T1000 (cell line): ENCODE data around the gene SETD5.
A peak's percentile ranks its signal among the peaks of the same experiment; 100 is the strongest.

Source experiments
- DNase-seq: peaks from one replicate; lab custom pipeline; 2025; ENCODE audit warnings: mixed read lengths; lab: John Stamatoyannopoulos, UW

SETD5 gene

DNA sequence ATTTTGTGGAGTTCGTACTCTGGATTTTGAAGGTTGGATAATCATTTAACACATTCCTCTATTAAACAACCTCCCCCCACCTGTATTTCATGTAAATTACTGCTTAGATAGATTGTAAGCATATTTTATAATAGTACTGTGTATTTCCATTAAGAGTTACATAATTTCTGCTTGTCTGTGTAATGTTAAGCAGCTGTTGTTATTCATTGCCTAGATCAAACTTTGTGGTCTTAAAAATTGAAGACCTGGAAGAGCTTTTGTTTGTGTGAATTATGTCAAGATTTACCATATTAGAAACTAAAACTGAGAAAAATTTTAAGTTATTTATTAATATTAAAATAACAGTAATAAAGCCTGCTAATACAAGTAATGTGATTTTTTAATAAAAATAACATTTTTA is 11.1 kb downstream of the SETD5 start:
- no peak for DNase-seq

DNA sequence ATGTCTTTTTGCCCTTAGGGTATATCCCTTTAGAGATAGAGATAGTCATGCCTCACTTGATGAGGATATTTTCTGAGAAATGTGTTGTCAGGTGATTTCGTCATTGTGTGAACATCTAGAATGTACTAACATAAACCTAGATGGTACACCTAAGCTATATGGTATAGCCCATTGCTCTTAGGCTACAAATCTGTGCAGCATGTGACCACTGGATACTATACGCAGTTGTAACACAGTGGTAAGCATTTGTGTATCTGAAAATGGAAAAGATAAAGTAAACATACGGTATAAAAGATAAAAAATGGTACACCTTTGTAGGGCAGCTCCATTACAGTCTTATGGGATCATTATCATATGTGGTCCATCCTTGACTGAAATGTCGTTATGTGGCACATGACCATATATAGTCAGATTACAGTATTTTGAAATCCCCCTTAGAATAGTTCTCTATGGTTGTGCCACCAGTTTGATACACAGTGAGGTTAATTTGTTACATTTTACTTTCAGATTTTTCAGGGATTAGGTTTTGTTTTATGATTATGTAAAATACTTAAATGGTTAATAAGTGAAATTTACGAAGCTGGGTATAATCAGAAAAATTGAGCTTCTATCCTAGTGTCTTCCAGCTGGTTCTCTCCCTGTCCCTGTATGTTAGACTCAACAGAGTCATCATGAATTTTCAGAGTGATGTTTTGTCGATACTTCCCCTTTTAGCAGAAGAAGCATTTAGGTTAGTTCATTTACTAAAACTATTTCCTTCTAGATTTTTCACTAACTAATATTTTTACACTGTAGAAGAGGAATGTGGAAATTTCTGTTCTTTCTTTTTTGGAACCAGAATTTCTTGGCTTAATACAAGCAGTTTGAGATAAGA is 12.8 kb downstream of the SETD5 start:
- DNase-seq: no peak

DNA sequence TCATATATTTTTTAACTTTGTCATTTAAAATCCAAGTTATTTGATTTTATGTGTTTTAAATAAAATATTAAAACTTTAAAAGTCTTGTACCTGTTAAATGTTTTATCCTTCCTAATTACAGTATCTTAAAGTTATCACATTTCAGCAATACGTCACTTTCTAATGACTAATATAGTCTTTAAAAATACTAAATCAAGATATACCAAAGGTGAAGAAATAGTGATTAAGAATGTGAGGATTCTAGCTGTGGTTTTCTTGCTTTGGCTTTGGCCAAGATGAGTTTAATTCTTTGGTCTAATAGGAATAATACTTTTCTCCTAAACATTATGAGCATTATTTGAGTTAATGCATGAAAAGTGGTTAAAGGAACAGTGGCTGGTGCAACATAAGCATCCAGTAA is 13.9 kb downstream of the SETD5 start:
- no peak for DNase-seq

DNA sequence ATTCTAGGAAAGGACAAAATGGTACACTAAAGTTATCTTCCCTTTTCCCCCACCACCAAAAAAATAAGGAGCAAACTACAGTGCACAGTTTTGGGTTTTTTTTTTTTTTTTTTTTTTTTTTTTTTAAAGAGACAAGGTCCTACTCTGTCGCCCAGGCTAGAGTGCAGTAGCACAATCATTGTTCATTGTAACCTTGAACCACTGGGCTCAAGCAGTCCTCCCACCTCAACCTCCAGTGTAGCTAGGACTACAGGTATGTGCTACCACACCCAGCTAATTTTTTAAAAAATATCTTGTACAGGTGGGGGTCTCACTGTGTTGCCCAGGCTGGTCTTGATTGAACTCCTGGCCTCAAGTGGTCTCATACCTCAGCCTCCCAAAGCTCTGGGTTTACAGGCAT is 14.9 kb downstream of the SETD5 start:
- DNase-seq: no peak

DNA sequence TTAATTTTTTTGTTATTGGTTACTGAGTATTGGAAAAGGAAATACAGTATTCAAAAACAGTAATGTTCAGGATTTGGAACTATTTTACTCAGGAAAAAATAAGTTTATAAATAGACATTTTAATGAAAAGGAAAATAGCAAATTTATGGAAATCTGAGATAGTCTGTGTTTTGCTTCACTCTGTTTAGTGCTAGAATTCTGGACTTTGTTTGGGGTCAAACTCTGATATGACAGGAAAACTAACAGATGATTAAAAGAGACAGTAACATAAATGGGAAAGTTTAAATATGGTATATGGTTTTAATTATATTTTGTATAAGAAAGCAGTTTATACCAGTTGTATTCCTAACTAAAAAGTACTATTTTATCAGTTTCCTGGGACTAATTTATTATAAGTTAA is 17.4 kb downstream of the SETD5 start:
- DNase-seq: no peak

DNA sequence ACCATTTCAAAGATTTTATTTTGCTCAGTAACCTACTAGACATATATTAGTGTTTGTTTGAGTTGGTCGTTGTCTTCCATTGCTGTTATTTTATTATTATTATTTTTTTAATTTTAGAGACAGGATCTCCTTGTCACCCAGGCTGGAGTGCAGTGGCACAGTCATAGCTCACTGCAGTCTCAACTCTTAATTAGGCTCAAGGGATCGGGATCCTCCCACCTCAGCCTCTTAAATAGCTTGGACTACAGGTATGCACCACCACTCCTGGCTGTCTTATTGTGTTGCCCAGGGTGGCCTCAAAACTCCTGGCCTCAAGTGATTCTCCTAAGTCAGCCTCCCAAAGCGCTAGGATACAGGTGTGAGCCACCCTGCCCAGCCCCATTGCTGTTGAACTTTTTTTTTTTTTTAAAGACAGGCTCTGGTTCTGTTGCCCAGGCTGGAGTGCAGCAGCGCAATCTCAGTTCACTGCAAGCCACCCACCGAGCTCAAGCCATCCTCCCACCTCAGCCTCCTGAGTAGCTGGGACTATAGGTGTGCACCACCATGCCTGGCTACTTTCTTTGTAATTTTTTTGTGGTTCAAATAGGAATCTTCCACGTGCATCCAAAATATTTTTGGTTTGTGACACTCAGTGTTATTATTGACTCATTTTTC is 18.2 kb downstream of the SETD5 start:
- DNase-seq: no peak

DNA sequence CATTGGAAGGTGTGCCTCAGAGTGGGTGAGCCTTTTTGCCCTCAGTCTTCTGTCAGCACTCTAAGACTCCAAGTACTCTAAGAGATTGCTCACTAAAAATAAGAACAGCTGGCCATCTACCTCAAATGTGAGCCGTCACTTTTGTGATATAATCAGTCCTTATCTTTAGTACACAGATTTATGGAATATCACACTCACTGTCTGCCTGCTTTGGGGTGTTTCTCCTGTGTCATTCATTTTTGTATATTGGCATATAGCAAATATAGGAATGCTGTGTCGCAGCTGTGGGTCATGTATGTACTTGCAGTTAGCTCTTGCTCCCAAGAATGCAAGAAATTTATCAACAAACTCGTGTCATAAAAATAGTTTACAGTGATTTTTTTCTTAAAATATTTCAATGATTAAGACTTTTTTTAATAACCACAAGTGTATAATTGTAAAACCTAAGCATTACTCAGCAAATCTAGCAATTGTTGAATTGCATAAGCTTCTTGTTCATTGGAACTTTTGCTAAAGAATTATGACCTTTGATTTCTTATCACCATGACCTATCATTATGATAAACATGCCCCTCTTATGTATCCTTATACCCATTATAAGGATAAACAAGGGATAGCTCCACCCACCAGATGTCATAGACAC is 18.8 kb downstream of the SETD5 start:
- DNase-seq: no peak

DNA sequence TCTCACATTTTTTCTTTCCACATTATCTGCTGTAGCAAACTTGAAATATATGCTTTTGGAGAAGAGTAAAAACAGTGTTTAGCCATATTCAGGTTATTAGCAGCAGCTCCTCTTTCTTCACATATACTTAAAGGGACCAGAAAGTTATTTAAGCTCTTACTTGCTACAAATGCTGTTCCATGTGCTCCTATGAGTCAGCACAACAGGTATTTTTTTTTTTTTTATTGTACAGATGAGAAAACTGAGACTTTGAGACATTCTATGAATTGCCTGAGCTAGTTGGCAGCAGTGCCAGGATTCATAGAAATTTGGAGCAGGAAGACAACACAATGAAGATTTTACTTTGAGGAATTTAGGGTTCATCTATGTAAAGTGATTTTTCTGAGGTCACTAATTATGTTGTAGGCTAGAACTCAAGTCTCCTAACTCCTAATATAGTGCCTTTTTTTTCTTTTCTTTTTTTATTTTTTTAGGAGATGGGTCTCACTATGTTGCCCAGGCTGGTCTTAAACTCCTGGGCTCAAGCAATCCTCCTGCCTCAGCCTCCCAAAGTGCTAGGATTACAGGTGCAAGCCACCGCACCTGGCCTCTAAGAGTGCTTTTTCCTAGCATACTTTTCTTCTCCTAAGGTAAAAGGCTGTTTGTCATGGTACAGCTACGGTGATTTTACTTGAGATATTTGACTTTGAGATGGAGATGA is 23.6 kb downstream of the SETD5 start:
- DNase-seq: no peak

DNA sequence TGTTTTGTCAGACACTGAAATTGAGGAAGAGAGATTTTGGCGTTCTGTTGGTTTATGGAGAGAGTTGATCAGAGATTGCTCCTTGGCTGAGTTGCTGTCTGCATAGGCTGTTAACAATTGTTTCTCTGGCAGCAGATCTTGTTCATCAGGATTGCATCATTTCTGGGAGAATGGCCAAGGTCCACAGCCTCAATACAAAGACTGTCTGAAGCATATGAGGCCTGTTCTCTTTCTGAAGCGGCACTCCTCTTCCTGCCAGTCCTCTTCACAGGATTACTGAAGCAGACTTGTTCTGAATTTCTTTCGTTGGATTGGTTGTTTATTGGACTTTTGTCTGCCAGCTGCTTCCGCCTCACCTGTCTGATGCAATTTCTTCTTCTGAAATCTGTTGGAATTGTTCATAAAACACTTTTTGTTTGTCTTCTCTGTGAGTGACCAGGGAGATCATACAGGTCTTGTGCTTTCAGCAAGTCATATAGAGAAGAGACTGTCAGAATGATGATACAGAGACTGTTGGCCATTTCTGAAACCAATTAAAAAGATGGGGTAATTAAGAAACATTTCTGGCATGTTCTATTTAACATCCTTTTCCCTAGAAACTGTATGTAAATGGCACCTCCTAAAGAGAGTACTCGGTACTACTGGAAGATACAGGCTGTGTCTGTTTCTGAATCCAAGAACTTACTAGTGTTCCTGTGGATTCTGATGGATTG is 25.5 kb downstream of the SETD5 start:
- DNase-seq: peak; percentile 60

DNA sequence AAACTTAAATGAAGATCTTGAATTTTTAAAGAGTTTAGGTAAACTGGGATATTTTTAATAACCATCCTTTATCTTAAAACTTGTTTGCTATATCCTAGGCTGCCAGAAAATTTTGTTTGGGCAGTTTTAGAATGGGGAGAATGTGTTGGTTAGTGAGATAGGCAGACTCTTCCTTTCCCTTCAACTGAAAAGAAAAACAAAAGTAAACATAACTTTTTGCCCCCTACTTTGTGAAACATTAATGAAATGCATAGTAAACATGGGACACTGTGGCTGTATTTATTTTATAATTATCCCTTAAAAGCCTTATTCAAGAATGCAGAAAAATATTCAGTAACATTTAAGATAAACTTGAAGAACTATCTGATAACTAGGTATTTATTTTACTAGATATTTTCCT is 31.0 kb downstream of the SETD5 start:
- DNase-seq: no peak

DNA sequence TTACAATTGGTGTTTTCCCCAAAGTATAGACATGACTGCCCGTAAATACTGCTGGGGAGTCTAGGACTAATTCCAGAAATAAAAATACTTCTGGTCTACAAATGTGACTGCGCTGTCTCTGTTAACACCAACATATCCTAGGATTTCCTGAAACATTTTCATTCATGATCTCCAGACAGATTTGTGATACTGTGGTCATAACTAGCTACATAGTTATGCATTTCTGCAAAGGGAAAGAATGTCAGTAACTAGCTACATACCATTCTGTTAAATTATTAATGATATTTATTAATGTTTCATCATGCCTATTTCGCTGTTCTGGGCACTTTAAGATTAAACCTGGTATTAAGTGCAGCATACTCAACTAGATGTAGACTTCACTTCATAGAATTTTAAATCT is 33.3 kb downstream of the SETD5 start:
- DNase-seq: no peak

DNA sequence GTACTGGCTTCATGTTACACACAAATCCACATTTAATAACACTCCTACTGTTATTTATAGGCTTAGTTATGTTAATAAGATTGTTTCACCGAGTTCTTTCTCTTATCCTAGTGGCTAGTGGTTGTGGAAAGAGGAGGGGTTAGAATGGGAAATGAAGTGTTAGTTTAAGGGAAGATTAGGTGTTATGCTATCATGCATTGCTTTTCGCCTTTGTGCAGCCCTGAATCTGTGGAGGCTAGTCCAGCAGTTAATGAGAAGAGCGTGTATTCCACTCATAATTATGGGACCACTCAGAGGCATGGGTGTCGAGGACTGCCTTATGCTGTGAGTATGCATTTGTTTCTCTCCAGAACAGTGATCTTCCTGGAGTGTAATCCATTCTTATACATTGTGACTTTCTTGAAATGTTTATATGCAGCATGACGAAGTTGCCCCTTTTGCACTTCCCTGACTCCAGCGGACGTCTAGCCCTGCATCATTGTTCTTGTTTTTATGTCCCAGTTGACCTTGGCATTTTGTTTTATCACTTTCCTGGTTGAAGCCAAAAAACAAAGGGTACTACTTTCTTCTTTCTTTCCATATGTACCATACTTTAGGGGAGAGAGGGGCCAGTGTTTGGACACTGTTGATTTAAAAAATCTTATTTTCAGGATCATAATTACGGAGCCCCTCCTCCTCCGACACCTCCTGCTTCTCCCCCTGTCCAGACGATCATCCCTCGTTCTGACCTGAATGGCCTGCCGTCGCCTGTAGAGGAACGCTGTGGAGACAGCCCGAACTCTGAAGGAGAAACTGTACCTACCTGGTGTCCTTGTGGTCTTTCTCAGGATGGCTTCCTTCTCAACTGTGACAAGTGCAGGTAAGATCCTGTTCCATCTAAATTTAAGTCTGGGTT is 36.5 kb downstream of the SETD5 start:
- DNase-seq: no peak

DNA sequence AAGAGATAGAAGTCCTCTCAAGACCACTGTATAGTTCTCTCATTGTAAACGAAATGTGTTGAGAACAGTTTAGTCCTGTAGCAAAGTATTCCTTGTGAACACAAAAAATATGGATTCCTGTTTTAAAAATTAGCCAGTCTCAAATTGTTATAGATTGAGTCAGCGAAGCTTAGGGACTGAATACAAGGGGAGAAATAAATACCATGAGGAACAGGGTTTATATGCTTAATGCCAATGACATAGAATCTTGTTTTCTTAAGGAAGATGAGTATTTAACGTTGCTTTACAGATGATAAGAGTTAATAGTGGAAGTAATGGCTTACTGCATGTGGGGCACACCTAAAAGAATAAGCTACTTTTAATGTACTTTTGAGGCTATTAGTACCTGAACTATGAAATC is 37.9 kb downstream of the SETD5 start:
- no peak for DNase-seq

DNA sequence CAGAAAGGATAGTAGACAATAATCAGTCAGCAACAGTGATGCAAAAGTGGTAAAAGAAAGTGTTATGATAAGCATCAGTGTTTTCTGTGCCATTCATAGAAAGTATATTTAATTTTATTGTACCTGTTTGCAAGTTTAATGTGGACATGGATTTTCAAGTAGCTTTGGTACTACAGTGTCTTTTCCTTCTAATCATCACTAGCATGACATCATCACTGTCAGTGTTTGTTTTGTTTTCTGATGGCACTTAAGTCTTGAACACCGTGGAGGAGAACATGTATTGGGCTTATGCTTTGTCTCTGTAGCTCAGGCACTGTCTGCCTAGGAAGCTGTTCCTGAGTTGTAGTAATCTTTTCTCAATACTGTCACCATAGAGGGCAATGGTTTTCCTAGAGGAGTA is 41.9 kb downstream of the SETD5 start:
- no peak for DNase-seq

DNA sequence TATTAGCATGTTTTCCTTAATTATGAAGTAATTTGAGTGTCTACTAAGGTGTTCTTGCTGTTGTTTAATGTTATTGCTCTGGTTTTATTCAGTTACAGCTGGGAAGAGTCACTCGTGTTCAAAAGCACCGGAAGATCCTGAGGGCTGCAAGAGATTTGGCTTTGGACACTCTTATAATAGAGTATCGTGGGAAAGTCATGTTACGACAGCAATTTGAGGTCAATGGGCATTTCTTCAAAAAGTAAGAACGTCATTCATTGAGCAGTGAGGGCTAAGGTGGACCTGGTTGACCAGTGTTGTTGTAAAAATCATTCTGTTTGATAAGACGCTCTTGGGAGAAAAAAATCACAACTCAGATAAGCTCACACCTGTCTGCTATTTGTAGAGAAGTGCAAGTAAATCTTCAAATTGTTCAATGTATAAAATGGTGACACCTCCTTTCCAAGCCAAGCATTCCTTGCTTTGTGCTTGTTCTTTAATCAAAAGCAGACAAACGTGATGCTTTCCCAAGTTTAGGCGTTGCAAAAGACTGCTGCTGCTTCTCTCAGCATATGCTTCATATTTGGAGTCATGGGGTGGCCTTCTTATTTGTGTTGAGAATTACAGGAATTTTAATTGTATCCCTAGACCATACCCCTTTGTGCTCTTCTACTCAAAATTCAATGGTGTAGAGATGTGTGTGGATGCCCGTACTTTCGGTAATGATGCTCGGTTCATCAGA is 44.2 kb downstream of the SETD5 start:
- DNase-seq: no peak

DNA sequence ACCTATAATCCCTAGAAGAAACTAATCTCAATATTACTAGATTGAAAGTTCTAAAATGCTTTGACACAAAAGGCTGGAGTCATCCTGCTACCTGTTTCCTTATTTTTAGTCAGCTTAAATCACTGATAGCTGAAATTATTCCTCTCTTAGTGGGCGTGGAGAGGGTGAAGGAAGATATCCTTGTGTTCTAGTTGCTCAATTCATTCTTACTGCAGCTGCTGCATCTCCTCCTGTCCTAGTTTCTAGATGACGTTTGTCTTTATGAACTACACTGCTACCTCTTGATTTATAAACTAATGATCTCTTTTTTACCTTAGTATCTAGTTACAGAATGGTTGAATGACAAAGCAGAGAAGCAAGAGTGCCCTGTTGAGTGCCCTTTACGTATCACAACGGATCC is 50.7 kb downstream of the SETD5 start:
- no peak for DNase-seq

DNA sequence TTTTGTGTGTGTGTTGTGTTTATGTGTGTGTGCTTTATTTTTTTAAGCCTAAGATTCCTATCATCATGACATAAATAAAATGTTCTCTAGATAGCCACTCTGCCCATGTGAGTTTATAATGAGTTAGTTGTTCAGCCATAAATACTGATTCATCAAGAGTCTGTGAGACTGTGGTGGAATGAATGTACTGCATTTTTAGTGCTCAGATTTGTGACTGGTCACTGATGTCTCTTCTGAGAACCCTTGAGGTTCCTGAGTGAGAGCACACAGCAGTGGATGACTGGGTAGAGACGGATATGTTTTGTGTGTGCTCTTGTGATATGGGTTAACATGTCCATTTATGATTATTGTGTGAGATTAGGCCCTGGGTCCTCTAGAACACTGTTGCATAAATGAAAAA is 51.2 kb downstream of the SETD5 start:
- no peak for DNase-seq

DNA sequence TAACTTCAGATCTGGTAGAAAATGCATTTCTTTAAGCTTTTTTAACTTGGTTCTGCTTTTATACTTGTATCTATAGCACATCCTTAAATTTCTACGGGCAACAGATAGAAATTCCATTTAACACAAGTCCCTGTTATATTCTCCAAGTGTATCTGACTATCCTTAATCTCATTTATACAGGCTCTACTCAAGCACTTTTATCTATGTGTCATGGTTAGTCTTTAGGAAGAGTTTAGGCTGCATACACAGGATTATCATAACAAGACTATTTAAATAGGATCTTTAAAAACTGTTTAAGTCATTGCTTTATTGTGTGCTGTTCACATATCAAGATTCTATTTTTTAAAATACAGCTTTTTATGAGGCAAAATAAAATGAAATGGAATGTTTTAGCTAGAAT is 52.7 kb downstream of the SETD5 start:
- no peak for DNase-seq

DNA sequence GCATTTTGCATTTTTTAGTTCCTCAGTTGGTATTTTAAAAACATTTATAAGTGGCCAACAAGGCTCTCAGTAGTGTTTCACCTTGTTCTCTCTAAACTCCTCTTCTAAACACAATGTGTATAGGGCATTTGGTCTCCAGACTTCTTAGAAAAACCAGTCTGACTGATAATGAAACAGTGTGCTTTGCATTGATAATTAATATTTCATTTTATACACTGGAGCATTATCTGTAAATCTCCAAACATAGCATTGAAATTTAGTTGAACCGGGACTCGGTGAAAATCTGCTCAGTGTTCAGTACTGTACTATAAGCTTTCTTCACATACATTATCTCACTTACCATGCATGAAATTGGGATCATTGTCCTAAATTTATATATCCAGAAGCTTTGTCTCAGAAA is 53.6 kb downstream of the SETD5 start:
- no peak for DNase-seq

DNA sequence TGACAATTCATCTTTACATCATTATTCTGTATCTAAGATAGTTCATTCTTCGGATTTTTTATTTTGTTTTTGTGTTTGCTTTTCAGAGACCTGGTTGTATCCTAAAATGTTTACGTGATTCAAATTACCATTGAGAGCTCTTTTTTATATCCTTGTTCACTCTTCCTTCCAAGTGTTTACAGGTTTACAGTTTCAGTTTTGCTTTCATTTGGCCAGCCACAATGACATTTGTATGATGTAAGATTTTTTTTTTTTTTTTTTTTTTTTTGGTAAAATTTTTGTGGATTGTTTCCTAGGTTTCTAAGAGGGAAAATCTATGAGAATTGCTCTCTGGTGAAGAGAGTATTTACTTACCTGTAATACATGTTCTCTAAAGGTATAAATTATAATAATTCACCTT is 55.0 kb downstream of the SETD5 start:
- DNase-seq: no peak
